22Rv1 (cell line): ENCODE results near the gene FAM170B.

Source experiments
- ZFX ChIP-seq: fragments of 450-650 bp; IDR thresholded peaks from 2 replicates; pipeline ENCODE4 v1.6.1; 2017; ENCODE audit warnings: antibody characterized with exemption, borderline replicate concordance
- TF ChIP-seq, protein P1 (sequence below): fragments of 450-650 bp; IDR thresholded peaks from 2 replicates; pipeline ENCODE4 v1.5.1; 2017; ENCODE audit warnings: mild to moderate bottlenecking

DNA sequence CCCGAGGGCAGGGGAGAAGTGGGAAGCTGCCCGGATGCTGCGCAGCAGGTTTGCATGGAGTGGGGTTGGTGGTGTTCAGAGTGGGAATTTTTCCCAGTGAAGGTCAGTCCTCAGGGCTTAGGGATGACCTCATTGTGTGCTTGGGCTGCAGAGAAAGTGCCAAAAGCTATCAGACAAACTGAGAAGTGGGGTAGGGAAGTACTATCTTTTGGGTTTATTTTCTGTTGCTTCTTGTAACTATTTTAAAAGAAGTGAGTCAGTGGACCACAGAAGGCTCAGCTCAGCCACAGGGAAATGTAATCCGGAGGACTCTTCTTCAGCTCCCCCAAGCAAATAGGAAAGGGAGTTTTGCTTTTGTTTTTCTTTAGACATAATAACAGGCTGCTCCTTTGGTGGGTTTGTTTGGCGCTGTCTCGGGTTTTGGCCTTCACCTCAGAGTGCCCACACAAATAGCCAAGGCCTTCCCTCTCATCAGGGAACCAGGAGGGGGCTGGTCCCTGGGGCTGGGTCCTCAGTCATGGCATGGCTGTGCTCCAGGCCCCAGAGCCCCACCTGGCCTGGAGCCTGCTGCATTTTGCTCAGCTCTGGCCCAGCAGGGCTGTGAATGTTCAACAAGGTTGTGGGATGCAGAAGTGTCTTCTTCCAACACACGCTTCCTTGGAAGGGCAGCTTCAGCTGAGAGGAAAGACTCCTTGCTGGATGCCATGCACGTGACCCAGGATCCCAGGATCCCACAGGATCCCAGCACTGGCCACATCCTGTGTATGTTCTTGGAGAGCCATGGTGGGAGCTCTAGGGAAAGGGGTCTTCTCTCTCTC is 5.4 kb upstream of the FAM170B start:
- TF ChIP-seq, protein P1, sequence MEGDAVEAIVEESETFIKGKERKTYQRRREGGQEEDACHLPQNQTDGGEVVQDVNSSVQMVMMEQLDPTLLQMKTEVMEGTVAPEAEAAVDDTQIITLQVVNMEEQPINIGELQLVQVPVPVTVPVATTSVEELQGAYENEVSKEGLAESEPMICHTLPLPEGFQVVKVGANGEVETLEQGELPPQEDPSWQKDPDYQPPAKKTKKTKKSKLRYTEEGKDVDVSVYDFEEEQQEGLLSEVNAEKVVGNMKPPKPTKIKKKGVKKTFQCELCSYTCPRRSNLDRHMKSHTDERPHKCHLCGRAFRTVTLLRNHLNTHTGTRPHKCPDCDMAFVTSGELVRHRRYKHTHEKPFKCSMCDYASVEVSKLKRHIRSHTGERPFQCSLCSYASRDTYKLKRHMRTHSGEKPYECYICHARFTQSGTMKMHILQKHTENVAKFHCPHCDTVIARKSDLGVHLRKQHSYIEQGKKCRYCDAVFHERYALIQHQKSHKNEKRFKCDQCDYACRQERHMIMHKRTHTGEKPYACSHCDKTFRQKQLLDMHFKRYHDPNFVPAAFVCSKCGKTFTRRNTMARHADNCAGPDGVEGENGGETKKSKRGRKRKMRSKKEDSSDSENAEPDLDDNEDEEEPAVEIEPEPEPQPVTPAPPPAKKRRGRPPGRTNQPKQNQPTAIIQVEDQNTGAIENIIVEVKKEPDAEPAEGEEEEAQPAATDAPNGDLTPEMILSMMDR, result no peak
- no peak for TF ChIP-seq ZFX
